ENCODE results near the gene LEFTY1.
A peak's percentile ranks its signal among the peaks of the same experiment; 100 is the strongest.

LEFTY1 gene

GRCh38 chr1:225871359-225872074, 17.4 kb downstream of the LEFTY1 start:
- DNase-seq = no peak
- ATAC-seq = no peak

GRCh38 chr1:225870911-225871310, 18.0 kb downstream of the LEFTY1 start:
- ATAC-seq = no peak
- no peak for DNase-seq

GRCh38 chr1:225868631-225869330, 20.2 kb downstream of the LEFTY1 start:
- DNase-seq = no peak
- no peak for ATAC-seq

- DNase-seq = no peak
- no peak for ATAC-seq
Measured at GRCh38 chr1:225866981-225867380, 22.0 kb downstream of the LEFTY1 start.

- DNase-seq (peak; percentile 73), ATAC-seq (peak; percentile 96)
Measured at GRCh38 chr1:225866061-225866837, 22.7 kb downstream of the LEFTY1 start.

- ATAC-seq (peak; percentile 10), DNase-seq (no peak)
Measured at GRCh38 chr1:225865514-225865913, 23.4 kb downstream of the LEFTY1 start.

GRCh38 chr1:225863167-225863566, 25.8 kb downstream of the LEFTY1 start:
- ATAC-seq (no peak), DNase-seq (no peak)

- ATAC-seq (no peak), DNase-seq (no peak)
Measured at GRCh38 chr1:225862581-225862950, 26.4 kb downstream of the LEFTY1 start.

- DNase-seq (no peak), ATAC-seq (no peak)
Measured at GRCh38 chr1:225861834-225862580, 26.9 kb downstream of the LEFTY1 start.

- DNase-seq = no peak
- ATAC-seq = no peak
Measured at GRCh38 chr1:225860876-225861441, 28.0 kb downstream of the LEFTY1 start.

- ATAC-seq = no peak
- no peak for DNase-seq
Measured at GRCh38 chr1:225860107-225860506, 28.8 kb downstream of the LEFTY1 start.

GRCh38 chr1:225859151-225859550, 29.8 kb downstream of the LEFTY1 start:
- DNase-seq (no peak), ATAC-seq (no peak)

- DNase-seq (no peak), ATAC-seq (no peak)
Measured at GRCh38 chr1:225857256-225857655, 31.7 kb downstream of the LEFTY1 start.

- no peak for DNase-seq
- ATAC-seq = no peak
Measured at GRCh38 chr1:225855503-225856300, 33.2 kb downstream of the LEFTY1 start.

- no peak for DNase-seq
- no peak for ATAC-seq
Measured at GRCh38 chr1:225853441-225853840, 35.5 kb downstream of the LEFTY1 start.

GRCh38 chr1:225852413-225853124, 36.4 kb downstream of the LEFTY1 start:
- DNase-seq (no peak), ATAC-seq (no peak)

- DNase-seq (no peak), ATAC-seq (peak; percentile 42)
Measured at GRCh38 chr1:225851805-225852204, 37.1 kb downstream of the LEFTY1 start.

- ATAC-seq = no peak
- no peak for DNase-seq
Measured at GRCh38 chr1:225850370-225850769, 38.6 kb downstream of the LEFTY1 start.

- DNase-seq (peak; percentile 50), ATAC-seq (no peak)
Measured at GRCh38 chr1:225849925-225850324, 39.0 kb downstream of the LEFTY1 start.

Data from stimulated activated naive CD8-positive, alpha-beta T cell treated with anti-CD3 and anti-CD28 coated beads, Interleukin-15, Interleukin-2, amounts not matched to agents 100 U/mL and 50 U/mL, for 24 hours (primary cell).